Tibial nerve (tissue), 4 donors: Measurements from ENCODE around the gene ADRB1. TPM values are rescaled to one million over a fixed set of nuclear protein-coding genes. Genes with fewer than 3 reads are reported as not detected.

Source experiments
- DNase-seq, 2 donors: peaks; one replicate each; pipeline ENCODE4 v3.0.0-alpha.2; 2019; ENCODE audit warnings: low spot score in 2 of 2
- H3K27ac ChIP-seq, 4 donors: fragments of 200-600 bp; sonication (generic) in 3 of 4; one replicate each; pipeline ENCODE4 v1.5.1; 2017 to 2019; ENCODE audit warnings: mild to moderate bottlenecking in 1 of 4
- H3K27me3 ChIP-seq, 2 donors: fragments of 200-600 bp; sonication (generic) in 1 of 2; one replicate each; pipeline versions ENCODE4 v1.5.1 to v1.6.0; 2017 to 2019
- H3K36me3 ChIP-seq, 3 donors: fragments of 200-600 bp; sonication (generic); one replicate each; pipeline ENCODE4 v1.5.1; 2018 to 2019
- H3K4me1 ChIP-seq, 4 donors: fragments of 200-600 bp; sonication (generic) in 3 of 4; one replicate each; pipeline ENCODE4 v1.5.1; 2017 to 2019
- H3K4me3 ChIP-seq, 4 donors: fragments of 200-600 bp; sonication (generic) in 3 of 4; one replicate each; pipeline ENCODE4 v1.5.1; 2017 to 2019; ENCODE audit warnings: mild to moderate bottlenecking in 1 of 4, moderate library complexity in 1 of 4
- H3K9me3 ChIP-seq, 4 donors: fragments of 200-600 bp; sonication (generic) in 3 of 4; one replicate each; pipeline ENCODE4 v1.5.1; 2017 to 2019
- EP300 ChIP-seq, 2 donors: sonication (generic); formaldehyde crosslinking; IDR thresholded peaks; one replicate each; pipeline ENCODE4 v1.6.1; 2017; ENCODE audit warnings: antibody characterized with exemption in 2 of 2, mild to moderate bottlenecking in 1 of 2
- POLR2A ChIP-seq, 2 donors: fragments of 450-650 bp; IDR thresholded peaks; one replicate each; pipeline ENCODE4 v1.6.1; 2017; ENCODE audit warnings: antibody characterized with exemption in 2 of 2, mild to moderate bottlenecking in 2 of 2, moderate library complexity in 2 of 2
- WGBS, 2 donors: methylation state at CpG; one replicate each; pipeline ENCODE4 v1.1.5; 2018; 5-methylcytosine and 5-hydroxymethylcytosine counted together
- total RNA-seq, 4 donors: library from RNA; depleted of rRNA; stranded (reverse); fragments of >200 nt; gene quantifications; one replicate each; pipeline ENCODE4 v1.1.0, GENCODE V29; 2016
- TF ChIP-seq, protein P1 (sequence below), 5 experiments: fragments of 200-600 bp in 3 of 5; fragments of 450-650 bp in 2 of 5; sonication (generic) in 3 of 5; IDR thresholded peaks; one replicate each; pipeline ENCODE4 v1.5.1; 2016 to 2019; ENCODE audit warnings: antibody characterized with exemption in 5 of 5, mild to moderate bottlenecking in 3 of 5, moderate library complexity in 2 of 5

The ADRB1 gene
- total RNA-seq: 1 to 10 TPM in 2 of 4 donors, under 1 TPM in 2; 0.30 to 1.4 (median 1.1) TPM

DNA sequence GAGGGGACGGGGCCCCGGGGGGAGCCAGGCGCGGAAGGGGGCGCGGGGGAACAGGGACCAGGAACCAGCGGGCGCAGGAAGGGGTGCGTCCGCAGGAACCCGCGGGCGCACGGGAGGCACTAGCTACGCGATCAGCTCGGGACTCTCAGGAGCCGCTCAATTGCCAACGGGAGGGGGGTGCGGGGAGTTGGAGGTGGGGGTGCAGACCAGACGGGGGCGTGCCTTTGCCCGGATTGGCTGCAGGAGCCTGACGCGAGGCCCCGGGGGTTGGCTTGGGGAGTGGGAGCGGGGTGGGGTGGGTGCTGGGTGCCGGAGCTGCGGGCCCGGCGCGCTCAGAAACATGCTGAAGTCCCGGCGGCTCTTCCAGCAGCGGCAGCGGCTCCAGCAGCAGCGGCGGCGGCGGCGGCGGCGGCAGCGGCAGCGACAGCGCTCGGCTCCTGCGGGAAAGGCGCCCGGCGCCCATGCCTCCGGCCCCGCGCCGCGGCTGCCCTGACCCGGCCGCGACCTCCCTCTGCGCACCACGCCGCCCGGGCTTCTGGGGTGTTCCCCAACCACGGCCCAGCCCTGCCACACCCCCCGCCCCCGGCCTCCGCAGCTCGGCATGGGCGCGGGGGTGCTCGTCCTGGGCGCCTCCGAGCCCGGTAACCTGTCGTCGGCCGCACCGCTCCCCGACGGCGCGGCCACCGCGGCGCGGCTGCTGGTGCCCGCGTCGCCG, at the start of gene ADRB1:
ADRB1 (plus strand) TSS at position 335 of the 715 bp plus-strand sequence; CDS start at position 602, 267 bp downstream.
- Histone ChIP-seq H3K4me1 (peaks cover 0 to 36% (median 3%) of the 10 kb centered on the region in 4 donors), H3K4me3 (peak within 1 kb of the TSS; percentile 21 to 54 (median 38)), H3K27ac (peak within 1 kb of the TSS in 2 of 4 donors; percentile 52 to 62), H3K27me3 (peaks cover 0 to 75% of the 10 kb centered on the region in 2 donors), H3K9me3 (no peaks in the 10 kb centered on the region), H3K36me3 (no peaks in the 10 kb centered on the region)
- WGBS, 2 donors: 0% methylated on average over 6 to 32 of the region's 90 CpGs
- peak; percentile 28 to 52 for DNase-seq
- TF ChIP-seq, protein P1, sequence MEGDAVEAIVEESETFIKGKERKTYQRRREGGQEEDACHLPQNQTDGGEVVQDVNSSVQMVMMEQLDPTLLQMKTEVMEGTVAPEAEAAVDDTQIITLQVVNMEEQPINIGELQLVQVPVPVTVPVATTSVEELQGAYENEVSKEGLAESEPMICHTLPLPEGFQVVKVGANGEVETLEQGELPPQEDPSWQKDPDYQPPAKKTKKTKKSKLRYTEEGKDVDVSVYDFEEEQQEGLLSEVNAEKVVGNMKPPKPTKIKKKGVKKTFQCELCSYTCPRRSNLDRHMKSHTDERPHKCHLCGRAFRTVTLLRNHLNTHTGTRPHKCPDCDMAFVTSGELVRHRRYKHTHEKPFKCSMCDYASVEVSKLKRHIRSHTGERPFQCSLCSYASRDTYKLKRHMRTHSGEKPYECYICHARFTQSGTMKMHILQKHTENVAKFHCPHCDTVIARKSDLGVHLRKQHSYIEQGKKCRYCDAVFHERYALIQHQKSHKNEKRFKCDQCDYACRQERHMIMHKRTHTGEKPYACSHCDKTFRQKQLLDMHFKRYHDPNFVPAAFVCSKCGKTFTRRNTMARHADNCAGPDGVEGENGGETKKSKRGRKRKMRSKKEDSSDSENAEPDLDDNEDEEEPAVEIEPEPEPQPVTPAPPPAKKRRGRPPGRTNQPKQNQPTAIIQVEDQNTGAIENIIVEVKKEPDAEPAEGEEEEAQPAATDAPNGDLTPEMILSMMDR (IDR thresholded peaks at IDR 0.05): no peak
- TF ChIP-seq POLR2A (IDR thresholded peaks at IDR 0.05): peak in 1 of 2 donors; percentile 20

DNA sequence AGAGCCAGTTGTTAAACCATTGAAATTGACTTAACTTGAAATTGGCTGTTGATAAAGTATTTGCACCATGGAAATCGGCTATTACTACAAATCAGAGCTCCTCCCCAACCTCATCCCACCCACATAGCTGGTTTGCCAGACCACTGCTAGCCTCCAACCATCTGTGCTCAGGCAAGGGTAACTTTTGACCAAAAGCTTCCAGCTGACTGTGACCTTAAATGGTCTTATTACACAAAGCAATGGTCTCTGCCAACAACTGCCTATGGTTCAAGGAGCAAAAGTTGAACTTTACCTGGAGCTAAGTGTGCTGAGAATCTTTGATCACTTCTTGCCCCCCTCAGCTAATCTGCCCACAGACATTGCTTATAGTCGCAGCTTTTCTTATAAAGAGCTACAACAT, 48.5 kb upstream of the ADRB1 start:
- TF ChIP-seq POLR2A (IDR thresholded peaks at IDR 0.05) (no peak), EP300 (IDR thresholded peaks at IDR 0.05) (no peak)
- TF ChIP-seq, protein P1 (IDR thresholded peaks at IDR 0.05): no peak
- Histone ChIP-seq H3K9me3 (no peaks in the 10 kb centered on the region), H3K4me3 (no peak overlapping the region), H3K27me3 (no peaks in the 10 kb centered on the region), H3K36me3 (no peaks in the 10 kb centered on the region), H3K27ac (no peak overlapping the region), H3K4me1 (peaks cover 0 to 38% (median 0%) of the 10 kb centered on the region in 4 donors)
- 77 to 80% methylated on average over 2 of the region's 2 CpGs for WGBS, 2 donors
- DNase-seq: no peak

DNA sequence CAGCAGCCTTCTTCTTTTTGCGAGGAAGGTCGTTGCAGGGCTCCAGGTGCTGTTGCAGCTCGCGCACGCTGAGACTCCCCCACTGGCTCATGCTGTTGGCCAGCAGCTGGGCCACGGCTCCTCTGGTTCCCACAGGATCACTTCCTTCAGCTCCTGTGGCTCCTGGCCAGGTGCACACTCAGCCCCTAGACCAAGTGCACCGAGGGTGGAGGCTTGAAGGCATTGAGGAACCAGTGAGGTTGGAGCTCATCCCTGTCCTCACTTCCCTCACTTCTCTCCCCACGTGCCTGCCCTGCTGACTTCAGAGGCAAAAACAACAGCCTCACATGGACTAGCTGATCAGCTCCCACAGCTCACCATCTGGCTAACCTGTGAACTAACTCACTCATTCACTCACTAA, 46.2 kb upstream of the ADRB1 start:
- Histone ChIP-seq H3K9me3 (no peaks in the 10 kb centered on the region), H3K27ac (no peak overlapping the region), H3K4me3 (no peak overlapping the region), H3K4me1 (peaks cover 0 to 36% (median 0%) of the 10 kb centered on the region in 4 donors), H3K36me3 (no peaks in the 10 kb centered on the region), H3K27me3 (no peaks in the 10 kb centered on the region)
- peak in 1 of 2 donors; percentile 48 for DNase-seq
- TF ChIP-seq EP300 (IDR thresholded peaks at IDR 0.05): peak in 1 of 2 donors; percentile 23
- TF ChIP-seq POLR2A (IDR thresholded peaks at IDR 0.05): no peak
- TF ChIP-seq, protein P1 (IDR thresholded peaks at IDR 0.05): no peak
- 53 to 62% methylated on average over 8 of the region's 8 CpGs for WGBS, 2 donors

DNA sequence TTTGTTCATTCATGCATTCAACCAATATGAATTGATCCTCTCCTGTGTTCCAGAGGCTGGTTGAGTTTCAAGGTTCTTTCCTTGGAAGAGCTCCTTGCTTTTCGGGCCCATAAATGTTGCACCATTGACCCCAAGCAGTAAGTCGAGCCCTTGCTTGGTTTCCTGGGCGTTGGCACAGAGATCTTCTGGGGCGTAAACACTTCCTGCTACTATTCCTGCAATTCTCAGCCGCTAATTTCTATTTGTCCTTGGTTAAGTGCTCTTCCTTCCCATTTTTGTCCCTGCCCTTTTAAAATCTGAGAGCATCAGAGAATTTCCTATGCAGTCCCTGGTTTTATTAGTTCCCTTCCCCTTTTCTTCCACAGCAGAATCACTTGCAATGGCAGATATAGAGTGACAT, 44.1 kb upstream of the ADRB1 start:
- Histone ChIP-seq H3K27me3 (no peaks in the 10 kb centered on the region), H3K27ac (no peak overlapping the region), H3K9me3 (no peaks in the 10 kb centered on the region), H3K36me3 (no peaks in the 10 kb centered on the region), H3K4me1 (peaks cover 0 to 15% (median 0%) of the 10 kb centered on the region in 4 donors), H3K4me3 (no peak overlapping the region)
- TF ChIP-seq POLR2A (IDR thresholded peaks at IDR 0.05) (no peak), EP300 (IDR thresholded peaks at IDR 0.05) (peak in 1 of 2 donors; percentile 56)
- TF ChIP-seq, protein P1 (IDR thresholded peaks at IDR 0.05): no peak
- peak in 1 of 2 donors; percentile 19 for DNase-seq
- 67% methylated on average over 5 of the region's 5 CpGs for WGBS, 2 donors

DNA sequence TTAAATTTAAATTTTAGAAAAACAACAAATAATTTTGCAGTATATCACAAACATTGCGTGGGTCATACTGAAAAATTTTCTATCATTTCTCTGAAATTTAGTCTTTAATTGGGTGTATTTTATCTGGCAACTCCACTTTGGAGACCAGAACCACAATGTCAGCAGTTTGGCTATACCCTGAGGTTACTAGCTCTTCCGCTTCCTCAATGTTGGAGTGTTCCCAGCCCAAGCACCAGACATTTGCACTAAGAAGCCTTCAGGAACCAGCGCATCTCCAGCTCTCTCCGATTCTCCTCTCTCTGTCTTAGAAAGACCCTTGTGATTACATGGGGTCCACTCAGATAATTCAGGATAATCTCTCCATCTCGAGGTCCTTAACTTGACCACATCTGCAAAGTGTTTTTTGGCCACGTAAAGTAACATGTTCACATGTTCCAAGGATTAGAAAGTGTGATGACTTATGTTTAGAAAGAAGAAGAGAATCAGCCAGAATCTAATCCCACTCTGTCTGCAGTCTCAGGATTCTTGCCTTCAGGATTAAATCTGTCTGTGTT, 43.1 kb upstream of the ADRB1 start:
- DNase-seq: no peak
- Histone ChIP-seq H3K36me3 (no peaks in the 10 kb centered on the region), H3K4me3 (no peak overlapping the region), H3K9me3 (no peaks in the 10 kb centered on the region), H3K27me3 (no peaks in the 10 kb centered on the region), H3K27ac (no peak overlapping the region), H3K4me1 (peaks cover 0 to 5% (median 0%) of the 10 kb centered on the region in 4 donors)
- TF ChIP-seq EP300 (IDR thresholded peaks at IDR 0.05) (no peak), POLR2A (IDR thresholded peaks at IDR 0.05) (no peak)
- TF ChIP-seq, protein P1 (IDR thresholded peaks at IDR 0.05): no peak
- WGBS, 2 donors: 83 to 87% methylated on average over 6 of the region's 6 CpGs
